ENCODE data around the gene COG1.
A peak's percentile ranks its signal among the peaks of the same experiment; 100 is the strongest.

- TF ChIP-seq CTCF (IDR thresholded peaks at IDR 0.05; ENCODE audit: low read depth, low read length, missing input control) = peak; percentile 51
- no peak for TF ChIP-seq EGR1 (IDR thresholded peaks at IDR 0.05; ENCODE audit: low read depth in 2 of 2)
- TF ChIP-seq MAX (IDR thresholded peaks at IDR 0.05) = no peak
- no peak for TF ChIP-seq GABPA (IDR thresholded peaks at IDR 0.05 in 1 of 2, conservative IDR thresholded peaks at IDR 0.05 in 1 of 2)
- TF ChIP-seq REST (IDR thresholded peaks at IDR 0.05) = no peak
- TF ChIP-seq, protein P1, sequence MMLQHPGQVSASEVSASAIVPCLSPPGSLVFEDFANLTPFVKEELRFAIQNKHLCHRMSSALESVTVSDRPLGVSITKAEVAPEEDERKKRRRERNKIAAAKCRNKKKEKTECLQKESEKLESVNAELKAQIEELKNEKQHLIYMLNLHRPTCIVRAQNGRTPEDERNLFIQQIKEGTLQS (IDR thresholded peaks at IDR 0.05) = no peak
- no peak for TF ChIP-seq FOXA1 (IDR thresholded peaks at IDR 0.05)
Measured at GRCh38 chr17:73189417-73190099, 3.3 kb upstream of the COG1 start.

Data from liver (tissue), 3 donors.